Measurements from ENCODE around the gene ATL3. TPM values are rescaled to one million over a fixed set of nuclear protein-coding genes. Genes with fewer than 3 reads are reported as not detected.
A peak's percentile ranks its signal among the peaks of the same experiment; 100 is the strongest.

ATL3 gene
- total RNA-seq, 1 donor from 2014 or later, result 9.4 TPM

DNA sequence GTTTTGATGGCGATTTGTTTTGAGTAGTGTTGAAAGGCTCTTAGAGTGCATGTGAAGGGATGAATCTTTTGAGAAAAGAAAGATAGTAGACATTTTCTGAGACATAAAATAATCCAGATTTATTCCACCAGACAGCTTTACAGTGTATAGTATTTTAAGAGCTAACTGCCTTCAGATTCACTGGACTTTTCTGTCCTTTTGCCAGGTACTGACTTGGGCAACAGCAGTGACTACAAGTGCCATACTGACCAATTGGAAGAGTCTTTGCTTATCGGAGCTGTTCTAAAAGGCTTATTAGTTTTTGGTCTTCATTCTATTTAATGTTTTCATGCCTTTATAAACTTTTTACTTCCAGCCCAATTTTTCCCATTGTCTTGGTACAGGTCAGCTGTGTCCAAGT is 42.6 kb upstream of the ATL3 start:
- Mint-ChIP-seq H3K4me1 (ENCODE audit: low read depth) (peaks cover 9% of the 10 kb centered on the region), H3K36me3 (ENCODE audit: insufficient read depth) (peaks cover 2% of the 10 kb centered on the region), H3K4me3 (ENCODE audit: low read depth) (no peak overlapping the region), H3K27me3 (no peaks in the 10 kb centered on the region), H3K27ac (no peak overlapping the region), H3K9me3 (ENCODE audit: low read depth) (no peaks in the 10 kb centered on the region)
- DNase-seq (ENCODE audit: low spot score, unreplicated experiment), result no peak
- TF ChIP-seq, protein P1, sequence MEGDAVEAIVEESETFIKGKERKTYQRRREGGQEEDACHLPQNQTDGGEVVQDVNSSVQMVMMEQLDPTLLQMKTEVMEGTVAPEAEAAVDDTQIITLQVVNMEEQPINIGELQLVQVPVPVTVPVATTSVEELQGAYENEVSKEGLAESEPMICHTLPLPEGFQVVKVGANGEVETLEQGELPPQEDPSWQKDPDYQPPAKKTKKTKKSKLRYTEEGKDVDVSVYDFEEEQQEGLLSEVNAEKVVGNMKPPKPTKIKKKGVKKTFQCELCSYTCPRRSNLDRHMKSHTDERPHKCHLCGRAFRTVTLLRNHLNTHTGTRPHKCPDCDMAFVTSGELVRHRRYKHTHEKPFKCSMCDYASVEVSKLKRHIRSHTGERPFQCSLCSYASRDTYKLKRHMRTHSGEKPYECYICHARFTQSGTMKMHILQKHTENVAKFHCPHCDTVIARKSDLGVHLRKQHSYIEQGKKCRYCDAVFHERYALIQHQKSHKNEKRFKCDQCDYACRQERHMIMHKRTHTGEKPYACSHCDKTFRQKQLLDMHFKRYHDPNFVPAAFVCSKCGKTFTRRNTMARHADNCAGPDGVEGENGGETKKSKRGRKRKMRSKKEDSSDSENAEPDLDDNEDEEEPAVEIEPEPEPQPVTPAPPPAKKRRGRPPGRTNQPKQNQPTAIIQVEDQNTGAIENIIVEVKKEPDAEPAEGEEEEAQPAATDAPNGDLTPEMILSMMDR (IDR thresholded peaks at IDR 0.05; ENCODE audit: unreplicated experiment), result no peak

DNA sequence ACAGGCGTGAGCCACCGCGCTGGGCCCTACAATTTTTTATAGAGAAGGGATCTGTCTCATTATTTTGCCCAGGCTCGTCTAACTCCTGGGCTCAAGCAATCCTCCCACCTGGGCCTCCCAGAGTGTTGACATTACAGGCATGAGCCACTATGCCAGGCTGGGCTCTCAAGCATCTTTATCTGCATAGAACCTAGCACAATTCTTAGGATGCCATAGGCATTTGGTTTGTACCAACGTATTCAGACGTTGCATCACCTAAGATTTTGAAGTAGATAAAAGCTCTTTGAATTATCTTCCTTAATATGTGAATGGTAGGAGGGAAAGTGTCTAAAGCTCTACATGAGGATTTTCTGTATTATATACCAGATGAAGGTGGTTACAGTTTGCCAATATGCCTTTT is 40.7 kb upstream of the ATL3 start:
- Mint-ChIP-seq H3K4me3 (ENCODE audit: low read depth) (no peak overlapping the region), H3K4me1 (ENCODE audit: low read depth) (peaks cover 9% of the 10 kb centered on the region), H3K36me3 (ENCODE audit: insufficient read depth) (peaks cover 2% of the 10 kb centered on the region), H3K27me3 (no peaks in the 10 kb centered on the region), H3K27ac (no peak overlapping the region), H3K9me3 (ENCODE audit: low read depth) (no peaks in the 10 kb centered on the region)
- no peak for DNase-seq (ENCODE audit: low spot score, unreplicated experiment)
- TF ChIP-seq, protein P1 (IDR thresholded peaks at IDR 0.05; ENCODE audit: unreplicated experiment), result no peak

GRCh38 chr11:63710476-63711217 is 39.5 kb upstream of the ATL3 start:
- TF ChIP-seq, protein P1 (IDR thresholded peaks at IDR 0.05; ENCODE audit: unreplicated experiment), result no peak
- no peaks in the 10 kb centered on the region for H3K9me3 Mint-ChIP-seq (ENCODE audit: low read depth)
- H3K27me3 Mint-ChIP-seq, result no peaks in the 10 kb centered on the region
- H3K27ac Mint-ChIP-seq, result peak overlapping the region; percentile 23
- no peak overlapping the region for H3K4me3 Mint-ChIP-seq (ENCODE audit: low read depth)
- H3K36me3 Mint-ChIP-seq (ENCODE audit: insufficient read depth), result no peaks in the 10 kb centered on the region
- H3K4me1 Mint-ChIP-seq (ENCODE audit: low read depth), result peaks cover 11% of the 10 kb centered on the region
- no peak for DNase-seq (ENCODE audit: low spot score, unreplicated experiment)

- no peaks in the 10 kb centered on the region for H3K36me3 Mint-ChIP-seq (ENCODE audit: insufficient read depth)
- no peak overlapping the region for H3K27ac Mint-ChIP-seq
- no peak for DNase-seq (ENCODE audit: low spot score, unreplicated experiment)
- H3K9me3 Mint-ChIP-seq (ENCODE audit: low read depth), result no peaks in the 10 kb centered on the region
- H3K4me3 Mint-ChIP-seq (ENCODE audit: low read depth), result no peak overlapping the region
- TF ChIP-seq, protein P1 (IDR thresholded peaks at IDR 0.05; ENCODE audit: unreplicated experiment), result no peak
- H3K4me1 Mint-ChIP-seq (ENCODE audit: low read depth), result peaks cover 13% of the 10 kb centered on the region
- no peaks in the 10 kb centered on the region for H3K27me3 Mint-ChIP-seq
These were observed 38.2 kb upstream of the ATL3 start for GRCh38 chr11:63709336-63709884.

DNA sequence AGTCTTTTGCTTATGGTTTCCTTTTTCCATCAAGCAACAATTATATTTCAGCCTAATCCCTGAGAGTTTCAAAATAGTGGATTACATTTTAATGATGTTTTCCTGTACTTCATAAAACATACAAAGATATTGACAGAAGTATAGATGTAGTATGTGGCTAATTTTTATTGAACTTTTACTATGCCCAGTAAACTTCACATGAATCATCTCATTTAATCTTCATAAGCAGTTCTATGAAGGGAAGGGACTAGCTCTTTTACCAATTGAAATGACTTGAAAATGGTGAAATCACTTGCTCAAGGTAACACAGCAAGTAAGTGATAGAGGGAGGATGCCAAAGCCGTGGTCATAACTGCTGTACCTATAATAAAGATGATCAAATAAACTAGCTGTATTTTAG is 37.6 kb upstream of the ATL3 start:
- TF ChIP-seq, protein P1 (IDR thresholded peaks at IDR 0.05; ENCODE audit: unreplicated experiment), result no peak
- Mint-ChIP-seq H3K27me3 (no peaks in the 10 kb centered on the region), H3K27ac (peak overlapping the region; percentile 67), H3K4me3 (ENCODE audit: low read depth) (no peak overlapping the region), H3K4me1 (ENCODE audit: low read depth) (peaks cover 13% of the 10 kb centered on the region), H3K9me3 (ENCODE audit: low read depth) (no peaks in the 10 kb centered on the region), H3K36me3 (ENCODE audit: insufficient read depth) (no peaks in the 10 kb centered on the region)
- DNase-seq (ENCODE audit: low spot score, unreplicated experiment), result no peak

Measured in progenitor cell of endocrine pancreas (in vitro differentiated cells).